Immature natural killer cell (primary cell): ENCODE results near the gene ALDH8A1. TPM values are rescaled to one million over a fixed set of nuclear protein-coding genes. Genes with fewer than 3 reads are reported as not detected.

Experiments
- DNase-seq, 3 donors: peaks; one replicate each; pipeline ENCODE4 v3.0.0; 2022; ENCODE audit warnings: mixed read lengths in 1 of 3
- H3K27ac Mint-ChIP-seq, 6 donors: one replicate each; pipeline ENCODE4 v1.8.0; 2020; ENCODE audit warnings: mixed read lengths in 6 of 6, mild to moderate bottlenecking in 5 of 6, inconsistent platforms in 4 of 6, moderate library complexity in 3 of 6
- H3K27me3 Mint-ChIP-seq, 3 donors: one replicate each; pipeline ENCODE4 v1.8.0; 2020 to 2021; ENCODE audit warnings: low read depth in 3 of 3, mild to moderate bottlenecking in 3 of 3, mixed read lengths in 3 of 3, moderate library complexity in 3 of 3, inconsistent platforms in 1 of 3
- H3K36me3 Mint-ChIP-seq, 3 donors: one replicate each; pipeline ENCODE4 v1.8.0; 2020; ENCODE audit warnings: mixed read lengths in 3 of 3, inconsistent platforms in 2 of 3, mild to moderate bottlenecking in 2 of 3
- H3K4me1 Mint-ChIP-seq, 2 donors: one replicate each; pipeline ENCODE4 v1.8.0; 2020; ENCODE audit warnings: inconsistent platforms in 2 of 2, mild to moderate bottlenecking in 2 of 2, mixed read lengths in 2 of 2, moderate library complexity in 1 of 2
- H3K4me3 Mint-ChIP-seq, 5 donors: one replicate each; pipeline ENCODE4 v1.8.0; 2020; ENCODE audit warnings: mild to moderate bottlenecking in 5 of 5, mixed read lengths in 5 of 5, inconsistent platforms in 3 of 5, moderate library complexity in 3 of 5
- H3K9me3 Mint-ChIP-seq, 6 donors: one replicate each; pipeline ENCODE4 v1.8.0; 2020; ENCODE audit warnings: mild to moderate bottlenecking in 6 of 6, mixed read lengths in 6 of 6, inconsistent platforms in 4 of 6, moderate library complexity in 3 of 6
- polyA plus RNA-seq, 3 donors: library from polyadenylated mRNA; unstranded; fragments of 300-500 nt; fragmentation: Illumina TruSeq; gene quantifications; one replicate each; pipeline ENCODE4 v1.2.3, GENCODE V29; 2021

ALDH8A1 gene
- polyA plus RNA-seq, 3 donors from 2014 or later, result 0.10 TPM; not detected in 2

DNA sequence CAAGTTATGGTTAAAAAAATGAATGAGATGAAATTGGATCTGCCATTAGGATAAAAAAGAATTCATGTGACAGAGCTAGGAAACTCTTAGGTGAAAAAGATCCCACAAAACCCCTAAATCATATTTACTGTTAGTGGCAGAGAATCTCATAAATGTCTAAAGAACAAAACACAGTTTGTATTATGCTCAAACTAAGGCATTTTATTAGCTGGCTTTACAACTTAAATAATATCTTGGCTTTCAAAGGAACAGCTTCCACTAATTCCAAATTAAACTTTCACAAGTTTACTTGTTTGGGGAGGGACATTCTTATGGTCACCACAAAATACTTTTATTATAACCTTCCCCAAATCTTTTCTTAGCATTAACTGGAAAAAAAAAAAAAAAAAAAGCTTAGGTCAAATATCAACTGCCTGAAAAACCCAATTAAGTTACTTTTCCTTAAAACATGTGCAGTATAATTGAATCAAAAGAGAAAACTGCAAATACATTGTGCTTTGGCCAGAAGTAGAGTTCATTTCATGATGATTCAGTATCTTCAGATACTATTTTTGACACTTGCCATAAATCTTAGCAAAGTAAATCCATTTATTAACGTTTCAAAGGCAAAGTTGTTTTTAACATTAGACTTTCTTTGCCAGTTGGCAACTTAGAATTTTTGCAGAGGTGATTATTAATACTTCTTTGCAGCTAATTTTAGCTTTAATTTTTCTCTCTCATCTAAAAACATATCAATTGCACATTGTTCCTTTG, 14.7 kb upstream of the ALDH8A1 start:
- no peak overlapping the region for H3K4me3 Mint-ChIP-seq
- H3K27ac Mint-ChIP-seq, result no peak overlapping the region
- H3K27me3 Mint-ChIP-seq, result no peaks in the 10 kb centered on the region
- peaks cover 1 to 7% of the 10 kb centered on the region in 2 donors for H3K4me1 Mint-ChIP-seq
- DNase-seq, result no peak
- H3K36me3 Mint-ChIP-seq, result peaks cover 24 to 59% (median 37%) of the 10 kb centered on the region in 3 donors
- H3K9me3 Mint-ChIP-seq, result no peaks in the 10 kb centered on the region

DNA sequence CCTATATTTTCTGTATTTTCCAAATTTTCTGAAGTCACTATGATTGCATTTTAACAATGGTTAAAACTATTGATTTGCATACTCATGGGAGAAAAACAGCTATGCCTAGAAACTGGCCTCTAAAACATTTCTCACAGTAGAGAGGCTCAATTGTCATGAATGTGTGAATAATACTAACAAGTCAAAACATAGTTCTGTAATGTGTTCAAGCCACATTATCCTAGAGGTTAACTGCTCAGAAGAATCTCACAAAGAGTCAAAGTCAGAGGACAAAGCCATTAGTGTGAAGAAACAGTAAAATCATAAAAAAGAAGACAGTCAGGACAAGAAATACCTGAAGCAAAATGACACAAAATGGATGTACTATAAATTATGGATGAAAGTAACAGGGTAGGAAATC, 12.5 kb upstream of the ALDH8A1 start:
- no peak for DNase-seq
- H3K27me3 Mint-ChIP-seq, result no peaks in the 10 kb centered on the region
- H3K4me3 Mint-ChIP-seq, result no peak overlapping the region
- H3K4me1 Mint-ChIP-seq, result peaks cover 0 to 7% of the 10 kb centered on the region in 2 donors
- H3K9me3 Mint-ChIP-seq, result no peaks in the 10 kb centered on the region
- no peak overlapping the region for H3K27ac Mint-ChIP-seq
- H3K36me3 Mint-ChIP-seq, result peaks cover 29 to 55% (median 31%) of the 10 kb centered on the region in 3 donors

GRCh38 chr6:134961366-134961765, 11.5 kb upstream of the ALDH8A1 start:
- no peak overlapping the region for H3K27ac Mint-ChIP-seq
- peaks cover 29 to 55% (median 31%) of the 10 kb centered on the region in 3 donors for H3K36me3 Mint-ChIP-seq
- H3K27me3 Mint-ChIP-seq, result no peaks in the 10 kb centered on the region

GRCh38 chr6:134959603-134960002, 9.7 kb upstream of the ALDH8A1 start:
- peaks cover 22 to 45% (median 23%) of the 10 kb centered on the region in 3 donors for H3K36me3 Mint-ChIP-seq
- no peak overlapping the region for H3K4me3 Mint-ChIP-seq
- H3K27ac Mint-ChIP-seq, result no peak overlapping the region
- H3K9me3 Mint-ChIP-seq, result no peaks in the 10 kb centered on the region
- peaks cover 0 to 7% of the 10 kb centered on the region in 2 donors for H3K4me1 Mint-ChIP-seq
- no peak for DNase-seq
- H3K27me3 Mint-ChIP-seq, result no peaks in the 10 kb centered on the region

More at GRCh38 chr6:134961366-134961765, 11.5 kb upstream of the ALDH8A1 start:
- no peaks in the 10 kb centered on the region for H3K9me3 Mint-ChIP-seq
- peaks cover 0 to 7% of the 10 kb centered on the region in 2 donors for H3K4me1 Mint-ChIP-seq
- no peak overlapping the region for H3K4me3 Mint-ChIP-seq
- no peak for DNase-seq

GRCh38 chr6:134956676-134957075, 6.8 kb upstream of the ALDH8A1 start:
- Mint-ChIP-seq H3K4me1 (peaks cover 0 to 6% of the 10 kb centered on the region in 2 donors), H3K36me3 (peaks cover 11 to 23% (median 17%) of the 10 kb centered on the region in 3 donors), H3K9me3 (no peaks in the 10 kb centered on the region), H3K27me3 (no peaks in the 10 kb centered on the region), H3K27ac (no peak overlapping the region), H3K4me3 (no peak overlapping the region)
- no peak for DNase-seq

DNA sequence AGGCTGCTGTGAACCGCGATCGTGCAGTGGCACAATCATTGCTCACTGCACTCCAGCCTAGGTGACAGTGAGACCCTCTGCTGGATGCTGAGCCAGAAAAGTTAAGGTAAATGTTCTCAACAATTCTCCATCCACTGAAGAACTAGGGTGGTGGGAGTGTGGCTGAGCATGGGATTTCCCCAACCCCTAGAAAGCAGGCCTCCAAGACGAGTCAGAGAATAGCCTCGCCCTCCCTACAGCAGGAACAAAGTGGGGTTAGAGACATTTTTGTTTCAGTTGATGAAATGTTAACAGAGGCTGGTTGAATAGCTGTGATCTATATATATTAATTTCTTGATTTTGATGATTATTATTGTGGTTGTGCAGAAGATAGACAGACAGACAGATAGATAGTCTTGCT, 6.1 kb upstream of the ALDH8A1 start:
- no peaks in the 10 kb centered on the region for H3K27me3 Mint-ChIP-seq
- no peaks in the 10 kb centered on the region for H3K9me3 Mint-ChIP-seq
- H3K4me3 Mint-ChIP-seq, result no peak overlapping the region
- DNase-seq, result no peak
- no peaks in the 10 kb centered on the region for H3K4me1 Mint-ChIP-seq
- no peak overlapping the region for H3K27ac Mint-ChIP-seq
- H3K36me3 Mint-ChIP-seq, result peaks cover 10 to 16% (median 11%) of the 10 kb centered on the region in 3 donors

DNA sequence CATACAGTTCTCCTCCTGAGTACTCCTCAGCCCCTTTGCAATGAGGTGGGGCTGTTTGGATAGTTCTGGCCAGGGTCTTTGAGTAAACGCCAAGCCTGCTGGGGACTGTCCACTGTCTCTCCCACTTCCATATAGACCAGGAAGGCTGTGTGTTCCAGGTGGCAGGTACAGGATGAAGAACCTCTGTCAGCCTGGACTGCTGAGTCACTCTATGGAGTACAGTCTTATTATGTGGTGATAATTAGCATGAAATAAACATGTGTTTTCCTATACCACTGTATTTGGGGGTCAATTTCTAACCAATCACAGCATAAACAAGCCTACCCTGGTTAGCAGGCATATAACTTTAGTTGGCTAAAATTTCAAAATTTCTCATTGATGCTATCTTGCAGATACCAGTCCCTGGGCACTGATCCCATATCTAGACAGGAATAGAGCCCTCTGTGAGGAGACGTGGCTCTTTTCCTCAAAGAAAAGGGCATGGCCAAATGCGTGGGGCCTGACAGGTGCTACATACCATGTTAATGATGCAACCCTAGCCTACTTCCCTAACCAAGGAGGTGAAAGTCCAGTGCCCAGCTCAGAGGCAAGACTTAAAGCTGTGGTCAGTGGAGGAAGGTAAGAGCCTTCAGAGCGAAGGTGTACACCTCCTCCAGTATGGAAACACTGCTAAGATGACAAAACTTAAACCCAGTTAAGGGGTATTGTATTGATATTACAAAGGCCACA, 4.5 kb upstream of the ALDH8A1 start:
- Mint-ChIP-seq H3K4me3 (no peak overlapping the region), H3K36me3 (peaks cover 0 to 8% (median 7%) of the 10 kb centered on the region in 3 donors), H3K27ac (no peak overlapping the region), H3K27me3 (peaks cover 0 to 3% (median 0%) of the 10 kb centered on the region in 3 donors), H3K9me3 (no peaks in the 10 kb centered on the region), H3K4me1 (no peaks in the 10 kb centered on the region)
- DNase-seq, result no peak

- no peak overlapping the region for H3K27ac Mint-ChIP-seq
- DNase-seq, result no peak
- no peaks in the 10 kb centered on the region for H3K4me1 Mint-ChIP-seq
These were observed 1.8 kb upstream of the ALDH8A1 start for GRCh38 chr6:134951494-134952263.

DNA sequence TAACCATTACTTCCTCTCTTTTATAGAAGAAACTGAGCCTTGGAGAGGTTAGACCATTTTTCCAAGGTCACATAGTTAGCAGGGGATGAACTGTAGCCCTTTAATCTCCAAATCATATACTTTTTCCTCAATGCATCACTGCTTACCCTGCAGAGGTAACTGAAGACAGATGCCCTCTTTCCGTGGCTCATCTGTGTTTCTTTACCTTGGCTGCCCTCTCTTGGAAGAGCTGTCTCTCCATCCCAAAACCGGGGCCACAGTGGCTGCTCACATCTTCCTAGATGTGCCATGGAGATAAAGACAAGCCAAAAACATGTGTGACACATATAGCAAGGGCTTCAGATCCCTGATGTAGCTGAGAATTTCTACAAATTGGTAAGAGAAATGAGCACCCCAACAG, 581 bp upstream of the ALDH8A1 start:
- H3K4me3 Mint-ChIP-seq, result no peak overlapping the region
- H3K9me3 Mint-ChIP-seq, result no peaks in the 10 kb centered on the region

More at GRCh38 chr6:134951494-134952263, 1.8 kb upstream of the ALDH8A1 start:
- no peaks in the 10 kb centered on the region for H3K9me3 Mint-ChIP-seq
- H3K4me3 Mint-ChIP-seq, result no peak overlapping the region
- peaks cover 0 to 3% (median 0%) of the 10 kb centered on the region in 3 donors for H3K27me3 Mint-ChIP-seq
- H3K36me3 Mint-ChIP-seq, result peaks cover 0 to 5% (median 0%) of the 10 kb centered on the region in 3 donors

GRCh38 chr6:134948691-134949090, 1.2 kb downstream of the ALDH8A1 start:
- no peak for DNase-seq
- H3K27ac Mint-ChIP-seq, result no peak overlapping the region
- no peaks in the 10 kb centered on the region for H3K4me1 Mint-ChIP-seq
- H3K9me3 Mint-ChIP-seq, result no peaks in the 10 kb centered on the region
- peaks cover 0 to 5% (median 0%) of the 10 kb centered on the region in 3 donors for H3K36me3 Mint-ChIP-seq
- H3K4me3 Mint-ChIP-seq, result no peak overlapping the region
- peaks cover 0 to 3% (median 3%) of the 10 kb centered on the region in 3 donors for H3K27me3 Mint-ChIP-seq

More for the DNA sequence above, 581 bp upstream of the ALDH8A1 start:
- Mint-ChIP-seq H3K27ac (no peak overlapping the region), H3K4me1 (no peaks in the 10 kb centered on the region), H3K36me3 (peaks cover 0 to 5% (median 0%) of the 10 kb centered on the region in 3 donors), H3K27me3 (peaks cover 0 to 3% (median under 1%) of the 10 kb centered on the region in 3 donors)
- DNase-seq, result no peak

- Mint-ChIP-seq H3K27ac (no peak overlapping the region), H3K4me3 (no peak overlapping the region), H3K36me3 (peaks cover 0 to 5% (median 0%) of the 10 kb centered on the region in 3 donors), H3K9me3 (no peaks in the 10 kb centered on the region), H3K4me1 (no peaks in the 10 kb centered on the region), H3K27me3 (peaks cover 2 to 3% (median 3%) of the 10 kb centered on the region in 3 donors)
- no peak for DNase-seq
These were observed 1.8 kb downstream of the ALDH8A1 start for GRCh38 chr6:134948142-134948541.

- H3K36me3 Mint-ChIP-seq, result no peaks in the 10 kb centered on the region
These were observed 4.9 kb downstream of the ALDH8A1 start for GRCh38 chr6:134945045-134945444.

DNA sequence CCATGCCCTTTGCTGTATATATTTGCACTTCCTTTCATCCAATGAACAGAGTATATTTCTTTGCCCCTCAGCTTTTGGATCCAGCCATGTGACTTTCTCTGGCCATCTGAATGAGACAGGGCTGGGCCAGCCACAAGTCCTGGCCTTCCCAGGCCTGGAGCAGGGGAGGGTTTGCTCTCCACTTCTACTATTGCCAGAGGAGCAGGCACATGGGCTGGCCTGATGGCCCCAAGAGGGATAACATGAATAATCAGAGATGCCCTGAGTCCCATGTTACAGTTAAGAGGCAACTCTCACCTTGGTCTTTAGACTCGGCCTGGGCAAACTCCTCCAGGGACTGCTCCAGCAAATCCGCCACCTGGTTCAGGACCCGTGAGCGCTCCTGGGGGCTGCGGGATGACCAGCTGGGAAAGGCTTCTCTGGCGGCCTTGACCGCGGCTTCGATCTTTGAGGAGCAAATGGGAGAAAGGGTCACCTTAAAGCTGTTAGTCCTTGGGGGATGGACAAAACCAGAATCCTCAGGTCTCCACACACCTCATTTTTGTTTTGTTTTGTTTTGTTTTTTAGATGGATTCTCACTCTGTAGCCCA, 6.3 kb downstream of the ALDH8A1 start:
- no peaks in the 10 kb centered on the region for H3K4me1 Mint-ChIP-seq

More at GRCh38 chr6:134945045-134945444, 4.9 kb downstream of the ALDH8A1 start:
- H3K9me3 Mint-ChIP-seq, result no peaks in the 10 kb centered on the region
- H3K4me3 Mint-ChIP-seq, result no peak overlapping the region
- H3K27ac Mint-ChIP-seq, result no peak overlapping the region
- peaks cover 2 to 3% (median 3%) of the 10 kb centered on the region in 3 donors for H3K27me3 Mint-ChIP-seq
- H3K4me1 Mint-ChIP-seq, result no peaks in the 10 kb centered on the region
- no peak for DNase-seq

More for the DNA sequence above, 6.3 kb downstream of the ALDH8A1 start:
- Mint-ChIP-seq H3K27me3 (peaks cover 0 to 3% (median 2%) of the 10 kb centered on the region in 3 donors), H3K27ac (no peak overlapping the region), H3K4me3 (no peak overlapping the region), H3K36me3 (no peaks in the 10 kb centered on the region), H3K9me3 (no peaks in the 10 kb centered on the region)
- no peak for DNase-seq
